Liver (tissue), 9 donors: ENCODE results near the gene SYTL1. TPM values are rescaled to one million over a fixed set of nuclear protein-coding genes. Genes with fewer than 3 reads are reported as not detected.

Source experiments
- DNase-seq: peaks from one replicate; pipeline ENCODE4 v3.0.0-alpha.2; 2017; ENCODE audit warnings: low spot score
- H3K27ac ChIP-seq, 2 donors: one replicate each; pipeline ENCODE4 v1.7.0; 2013; ENCODE audit warnings: inconsistent platforms in 2 of 2, low read length in 2 of 2, control low read depth in 1 of 2, low read depth in 1 of 2, mild to moderate bottlenecking in 1 of 2
- H3K27me3 ChIP-seq, 4 donors: one replicate each; pipeline versions ENCODE4 v1.6.1 to v1.7.0; 2013; ENCODE audit warnings: low read length in 3 of 4, inconsistent platforms in 1 of 4, mild to moderate bottlenecking in 1 of 4, moderate library complexity in 1 of 4; ENCODE audit not compliant: control insufficient read depth in 4 of 4, insufficient read depth in 4 of 4
- H3K36me3 ChIP-seq, 4 donors: one replicate each; pipeline versions ENCODE4 v1.6.1 to v1.7.0; 2013; ENCODE audit warnings: low read length in 3 of 4, mild to moderate bottlenecking in 3 of 4, low read depth in 1 of 4, moderate library complexity in 1 of 4; ENCODE audit not compliant: control insufficient read depth in 4 of 4, insufficient read depth in 3 of 4
- H3K4me1 ChIP-seq, 4 donors: one replicate each; pipeline versions ENCODE4 v1.6.1 to v1.7.0; 2013; ENCODE audit warnings: low read length in 3 of 4, mild to moderate bottlenecking in 3 of 4, moderate library complexity in 1 of 4; ENCODE audit not compliant: control insufficient read depth in 4 of 4, insufficient read depth in 4 of 4
- H3K4me3 ChIP-seq, 3 donors: one replicate each; pipeline versions ENCODE4 v1.6.1 to v1.7.0; 2013; ENCODE audit warnings: low read length in 3 of 3, control low read depth in 1 of 3, low read depth in 1 of 3, mild to moderate bottlenecking in 1 of 3
- H3K9ac ChIP-seq, 2 donors: one replicate each; pipeline ENCODE4 v1.7.0; 2013; ENCODE audit warnings: low read length in 2 of 2, mild to moderate bottlenecking in 2 of 2, moderate library complexity in 2 of 2, control low read depth in 1 of 2, low read depth in 1 of 2
- H3K9me3 ChIP-seq, 4 donors: one replicate each; pipeline versions ENCODE4 v1.6.1 to v1.7.0; 2013; ENCODE audit warnings: low read length in 3 of 4; ENCODE audit not compliant: control insufficient read depth in 4 of 4
- ATF3 ChIP-seq: IDR thresholded peaks from 2 replicates; pipeline ENCODE4 v1.6.1; 2016; ENCODE audit warnings: antibody characterized with exemption
- CTCF ChIP-seq: fragments of 150-350 bp; IDR thresholded peaks from 2 replicates; pipeline ENCODE4 v1.5.1; 2017; ENCODE audit warnings: improper control_type of control experiment, low read depth, low read length; ENCODE audit not compliant: missing input control
- FOXA1 ChIP-seq: IDR thresholded peaks from 2 replicates; pipeline ENCODE4 v1.6.1; 2016; ENCODE audit warnings: antibody characterized with exemption
- FOXA2 ChIP-seq: IDR thresholded peaks from 2 replicates; pipeline ENCODE4 v1.6.1; 2016; ENCODE audit warnings: antibody characterized with exemption
- GABPA ChIP-seq, 2 donors: IDR thresholded peaks in 1 of 2; conservative IDR thresholded peaks in 1 of 2; 2 replicates each; pipeline ENCODE4 v1.6.1; 2016; ENCODE audit warnings: antibody characterized with exemption in 2 of 2, mild to moderate bottlenecking in 1 of 2, moderate library complexity in 1 of 2
- HNF4A ChIP-seq, 2 donors: conservative IDR thresholded peaks; 2 replicates each; pipeline ENCODE4 v1.6.1; 2016; ENCODE audit warnings: antibody characterized with exemption in 2 of 2, mild to moderate bottlenecking in 2 of 2
- HNF4G ChIP-seq: IDR thresholded peaks from 2 replicates; pipeline ENCODE4 v1.6.1; 2016; ENCODE audit warnings: antibody characterized with exemption
- JUND ChIP-seq, 2 donors: IDR thresholded peaks; 2 replicates each; pipeline ENCODE4 v1.6.1; 2016; ENCODE audit warnings: antibody characterized with exemption in 2 of 2
- NR2F2 ChIP-seq: IDR thresholded peaks from 2 replicates; pipeline ENCODE4 v1.6.1; 2016; ENCODE audit warnings: antibody characterized with exemption
- RAD21 ChIP-seq, 2 donors: IDR thresholded peaks; 2 replicates each; pipeline ENCODE4 v1.6.1; 2016; ENCODE audit warnings: antibody characterized with exemption in 2 of 2, mild to moderate bottlenecking in 2 of 2
- REST ChIP-seq: IDR thresholded peaks from 2 replicates; pipeline ENCODE4 v1.6.1; 2016; ENCODE audit warnings: antibody characterized with exemption, mild to moderate bottlenecking
- RXRA ChIP-seq, 2 donors: IDR thresholded peaks; 2 replicates each; pipeline ENCODE4 v1.6.1; 2017 to 2018; ENCODE audit warnings: antibody characterized with exemption in 2 of 2, mild to moderate bottlenecking in 1 of 2
- SP1 ChIP-seq: IDR thresholded peaks from 2 replicates; pipeline ENCODE4 v1.6.1; 2018; ENCODE audit warnings: antibody characterized with exemption, mild to moderate bottlenecking
- TAF1 ChIP-seq: conservative IDR thresholded peaks from 2 replicates; pipeline ENCODE4 v1.6.1; 2016; ENCODE audit warnings: antibody characterized with exemption, mild to moderate bottlenecking
- YY1 ChIP-seq: IDR thresholded peaks from 2 replicates; pipeline ENCODE4 v1.6.1; 2016; ENCODE audit warnings: antibody characterized with exemption, mild to moderate bottlenecking
- WGBS: extraction: QIAGEN DNeasy Blood & Tissue Kit; methylation state at CpG from one replicate; pipeline ENCODE4 v1.1.7; 2013; 5-methylcytosine and 5-hydroxymethylcytosine counted together
- polyA plus RNA-seq, 2 donors: library from polyadenylated mRNA; stranded (reverse) in 1 of 2; unstranded in 1 of 2; fragments of 200-250 nt in 1 of 2; fragments of >200 nt in 1 of 2; fragmentation: Nextera tagmentation in 1 of 2; extraction: Ambion mirVana in 1 of 2; gene quantifications; one replicate each; pipeline versions ENCODE4 v1.2.1 to v1.2.3, GENCODE V29; 2013 to 2015
- total RNA-seq, 2 donors: library from RNA; depleted of rRNA; stranded (reverse); fragments of >200 nt; gene quantifications; one replicate each; pipeline ENCODE4 v1.2.3, GENCODE V29; 2014
- TF ChIP-seq, protein P1 (sequence below): IDR thresholded peaks from 2 replicates; pipeline ENCODE4 v1.6.1; 2016; ENCODE audit warnings: antibody characterized with exemption
- TF ChIP-seq, protein P2 (sequence below): IDR thresholded peaks from 2 replicates; pipeline ENCODE4 v1.6.1; 2016; ENCODE audit warnings: antibody characterized with exemption
- donor health status: healthy.
- donor health status: healthy.
- donor health status: healthy.
- donor health status: healthy.
- donor health status: healthy.

Gene SYTL1
- total RNA-seq (1 to 10 TPM; 1.9 to 3.9 TPM), polyA plus RNA-seq (under 1 TPM; 0.73 to 0.93 TPM)

GRCh38 chr1:27341525-27342252 lies at the start of gene SYTL1:
Gene SYTL1 (plus strand): TSS chr1:27342022. CDS start chr1:27345335, 3,313 bp downstream.
- Histone ChIP-seq H3K4me3 (peak within 1 kb of the TSS in 2 of 3 donors; percentile 2 to 15), H3K9ac (peak within 1 kb of the TSS in 1 of 2 donors; percentile 47), H3K27me3 (no peaks in the 10 kb centered on the region), H3K27ac (peak within 1 kb of the TSS; percentile 36 to 72), H3K9me3 (no peaks in the 10 kb centered on the region), H3K36me3 (peaks cover 0 to 2% (median under 1%) of the 10 kb centered on the region in 4 donors), H3K4me1 (no peaks in the 10 kb centered on the region)
- TF ChIP-seq FOXA2 (no peak), NR2F2 (no peak), ATF3 (no peak), TAF1 (no peak), YY1 (no peak), CTCF (no peak), RXRA (IDR thresholded peaks at IDR 0.05) (no peak), HNF4A (conservative IDR thresholded peaks at IDR 0.05) (no peak)
- WGBS: 43% methylated on average over 22 of the region's 22 CpGs
- no peak for DNase-seq

GRCh38 chr1:27292106-27292505 lies 49.7 kb upstream of the SYTL1 start:
- H3K27me3 ChIP-seq: no peaks in the 10 kb centered on the region
- H3K4me3 ChIP-seq: no peak overlapping the region
- no peaks in the 10 kb centered on the region for H3K4me1 ChIP-seq
- WGBS: 89% methylated on average over 5 of the region's 5 CpGs
- H3K9ac ChIP-seq: no peak overlapping the region
- peaks cover 4 to 46% (median 30%) of the 10 kb centered on the region in 4 donors for H3K36me3 ChIP-seq
- TF ChIP-seq RXRA (IDR thresholded peaks at IDR 0.05) (no peak), HNF4G (no peak), YY1 (no peak)
- TF ChIP-seq, protein P1, sequence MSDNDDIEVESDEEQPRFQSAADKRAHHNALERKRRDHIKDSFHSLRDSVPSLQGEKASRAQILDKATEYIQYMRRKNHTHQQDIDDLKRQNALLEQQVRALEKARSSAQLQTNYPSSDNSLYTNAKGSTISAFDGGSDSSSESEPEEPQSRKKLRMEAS: no peak
- TF ChIP-seq, protein P2, sequence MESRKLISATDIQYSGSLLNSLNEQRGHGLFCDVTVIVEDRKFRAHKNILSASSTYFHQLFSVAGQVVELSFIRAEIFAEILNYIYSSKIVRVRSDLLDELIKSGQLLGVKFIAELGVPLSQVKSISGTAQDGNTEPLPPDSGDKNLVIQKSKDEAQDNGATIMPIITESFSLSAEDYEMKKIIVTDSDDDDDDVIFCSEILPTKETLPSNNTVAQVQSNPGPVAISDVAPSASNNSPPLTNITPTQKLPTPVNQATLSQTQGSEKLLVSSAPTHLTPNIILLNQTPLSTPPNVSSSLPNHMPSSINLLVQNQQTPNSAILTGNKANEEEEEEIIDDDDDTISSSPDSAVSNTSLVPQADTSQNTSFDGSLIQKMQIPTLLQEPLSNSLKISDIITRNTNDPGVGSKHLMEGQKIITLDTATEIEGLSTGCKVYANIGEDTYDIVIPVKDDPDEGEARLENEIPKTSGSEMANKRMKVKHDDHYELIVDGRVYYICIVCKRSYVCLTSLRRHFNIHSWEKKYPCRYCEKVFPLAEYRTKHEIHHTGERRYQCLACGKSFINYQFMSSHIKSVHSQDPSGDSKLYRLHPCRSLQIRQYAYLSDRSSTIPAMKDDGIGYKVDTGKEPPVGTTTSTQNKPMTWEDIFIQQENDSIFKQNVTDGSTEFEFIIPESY: no peak
- no peak for DNase-seq
- no peak overlapping the region for H3K27ac ChIP-seq
- H3K9me3 ChIP-seq: no peaks in the 10 kb centered on the region

- Histone ChIP-seq H3K9ac (no peak overlapping the region), H3K27ac (no peak overlapping the region), H3K27me3 (no peaks in the 10 kb centered on the region), H3K4me1 (peaks cover 0 to 3% (median 0%) of the 10 kb centered on the region in 4 donors), H3K36me3 (peaks cover 4 to 52% (median 34%) of the 10 kb centered on the region in 4 donors), H3K9me3 (no peaks in the 10 kb centered on the region), H3K4me3 (no peak overlapping the region)
- 97% methylated on average over 8 of the region's 8 CpGs for WGBS
- DNase-seq: no peak
- TF ChIP-seq SP1 (no peak), JUND (IDR thresholded peaks at IDR 0.05) (no peak), ATF3 (no peak), REST (no peak), HNF4G (no peak), RAD21 (IDR thresholded peaks at IDR 0.05) (no peak), YY1 (no peak), NR2F2 (no peak), FOXA1 (no peak), FOXA2 (no peak), GABPA (IDR thresholded peaks at IDR 0.05 in 1 of 2, conservative IDR thresholded peaks at IDR 0.05 in 1 of 2) (no peak), HNF4A (conservative IDR thresholded peaks at IDR 0.05) (no peak)
- TF ChIP-seq, protein P1: no peak
Measured at GRCh38 chr1:27293915-27294314, 47.9 kb upstream of the SYTL1 start.
